Sciatic nerve (tissue), 2 donors: ENCODE results near the gene MEG3. TPM values are rescaled to one million over a fixed set of nuclear protein-coding genes. Genes with fewer than 3 reads are reported as not detected.
"Not testable (repeated sequence)": the region's sequence is repeated elsewhere in the genome, so short reads cannot be mapped to it uniquely, and the experiment has no call there.

Experiments
- ATAC-seq: fragments of 200-7000 bp; cut with Tn5 transposase; one replicate; pipeline ENCODE4 v1.9.1; 2020; ENCODE audit warnings: mild to moderate bottlenecking, moderate library complexity
- DNase-seq: peaks from one replicate; pipeline ENCODE4 v3.0.0-alpha.2; 2020; ENCODE audit warnings: low spot score
- intact Hi-C: fragments of 100-400 bp; cut with DNase I; formaldehyde crosslinking; loops from one replicate; pipeline ENCODE4 v1.14.2; 2022
- total RNA-seq: library from RNA; stranded (reverse); fragmentation: NEBNext Ultra II Directional; extraction: Animal tissue kit (Norgen Biotek cat#: 25700); gene quantifications from one replicate; pipeline ENCODE4 v1.2.1, GENCODE V29; 2021
- donor health status: DM: no; HTN: no; CAD: no.
- donor health status: DM: no; HTN: no; CAD: no.

Gene MEG3
- total RNA-seq, 1 donor from 2014 or later: 154 TPM

DNA sequence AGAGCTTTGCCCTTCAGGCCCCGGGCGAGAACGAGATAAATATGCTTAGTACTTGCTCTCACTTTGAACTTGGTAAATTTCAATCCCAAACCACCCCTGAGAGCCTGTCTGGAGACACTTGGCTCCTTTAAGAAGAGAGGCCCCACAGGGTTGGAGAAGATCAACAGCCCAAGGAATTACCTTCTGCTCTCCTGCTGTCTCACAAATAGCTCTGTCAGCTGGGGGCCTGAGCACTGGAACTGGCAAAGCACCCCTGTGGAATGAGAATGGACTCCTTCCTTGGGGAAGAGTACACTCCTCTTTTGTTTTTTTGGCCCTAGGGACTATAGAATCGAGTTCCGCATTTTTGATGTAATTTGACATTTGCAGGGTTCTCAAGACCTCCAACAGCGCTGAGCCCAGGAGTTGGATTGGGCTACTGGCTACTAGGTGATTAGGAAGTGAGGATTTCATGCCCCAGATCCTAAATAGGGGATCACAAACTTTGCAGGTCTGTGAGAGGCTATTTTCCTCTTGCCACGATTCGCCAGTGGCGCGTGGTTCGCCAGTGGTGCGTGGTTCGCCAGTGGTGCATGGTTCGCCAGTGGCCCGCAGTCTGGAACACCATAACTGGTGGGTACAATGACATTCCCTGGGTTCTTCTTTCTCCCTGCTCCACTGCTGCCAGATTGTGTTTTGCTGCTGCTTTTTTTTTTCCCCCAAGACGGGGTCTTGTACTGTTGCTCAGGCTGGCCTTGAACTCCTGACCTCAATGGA lies 17.8 kb upstream of the MEG3 start:
- DNase-seq: no peak
- intact Hi-C loops: no loop called here
- no peak for ATAC-seq

DNA sequence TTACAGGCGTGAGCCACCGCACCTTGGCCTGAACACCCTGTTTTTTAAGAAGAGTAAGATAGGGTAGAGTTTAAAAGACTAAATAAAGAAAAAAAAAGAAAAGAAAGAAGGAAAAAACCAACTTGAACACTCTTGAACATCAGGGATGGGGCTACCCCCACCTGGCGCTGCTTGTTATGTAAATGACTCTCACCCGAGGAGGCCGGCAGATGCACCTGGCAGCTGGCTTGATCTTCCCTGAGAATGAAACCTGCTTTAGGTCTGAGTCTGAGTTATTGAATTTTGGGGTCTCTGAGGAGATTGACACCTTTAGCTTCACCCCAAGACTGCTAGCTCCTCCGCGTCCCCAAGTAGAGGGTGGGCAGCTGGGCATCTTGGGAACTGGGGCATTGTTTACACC lies 15.5 kb upstream of the MEG3 start:
- ATAC-seq (no peak), DNase-seq (no peak)
- intact Hi-C loops: no loop called here

DNA sequence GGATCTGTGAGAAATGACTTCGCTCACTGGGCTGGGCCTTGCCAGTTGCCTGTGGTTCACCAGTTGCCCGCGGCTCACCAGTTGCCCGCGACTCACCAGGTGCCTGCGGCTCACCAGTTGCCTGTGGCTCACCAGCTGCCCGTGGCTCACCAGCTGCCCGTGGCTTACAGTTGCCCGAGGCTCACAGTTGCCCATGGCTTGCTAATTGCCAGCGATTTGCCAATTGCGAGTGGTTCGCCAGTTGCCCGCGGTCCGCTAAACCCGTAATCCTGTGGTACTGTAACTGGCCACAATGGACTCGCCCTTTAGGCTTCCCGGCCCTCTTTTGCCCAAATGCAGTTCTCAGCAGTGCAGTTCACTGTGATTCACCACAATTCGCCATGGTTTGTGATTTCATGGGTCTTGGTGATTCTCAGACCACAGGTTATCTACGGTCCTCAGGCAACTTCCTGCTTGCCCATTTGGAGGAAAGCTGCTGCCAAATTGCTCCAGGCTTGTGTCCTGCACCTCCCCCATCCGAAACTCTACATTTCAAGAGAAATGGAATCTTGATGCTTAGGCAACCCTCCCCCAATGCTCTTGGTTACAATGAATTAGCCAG lies 15.0 kb upstream of the MEG3 start:
- ATAC-seq (no peak), DNase-seq (no peak)
- intact Hi-C loops: no loop called here

DNA sequence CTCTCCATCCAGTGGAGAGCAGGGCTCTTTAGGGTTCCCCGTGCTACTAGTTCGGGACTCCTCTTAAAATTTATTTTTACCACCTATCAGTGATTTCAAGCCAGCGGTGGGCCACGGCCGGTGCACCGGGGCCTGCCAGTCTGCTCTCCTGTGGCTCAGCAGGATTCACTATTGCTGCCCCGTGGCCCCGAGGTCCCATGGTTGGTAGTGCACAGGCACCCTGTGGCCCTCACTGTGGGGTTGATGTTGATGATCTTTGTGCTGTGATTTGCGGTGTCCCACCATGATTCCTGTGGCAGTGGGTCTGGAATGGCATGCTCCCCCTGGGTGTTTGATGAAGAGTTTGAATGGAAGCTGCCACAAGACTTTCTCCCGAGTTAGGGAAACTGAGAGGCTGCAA lies 12.6 kb upstream of the MEG3 start:
- ATAC-seq (no peak), DNase-seq (no peak)
- intact Hi-C loops: no loop called here

DNA sequence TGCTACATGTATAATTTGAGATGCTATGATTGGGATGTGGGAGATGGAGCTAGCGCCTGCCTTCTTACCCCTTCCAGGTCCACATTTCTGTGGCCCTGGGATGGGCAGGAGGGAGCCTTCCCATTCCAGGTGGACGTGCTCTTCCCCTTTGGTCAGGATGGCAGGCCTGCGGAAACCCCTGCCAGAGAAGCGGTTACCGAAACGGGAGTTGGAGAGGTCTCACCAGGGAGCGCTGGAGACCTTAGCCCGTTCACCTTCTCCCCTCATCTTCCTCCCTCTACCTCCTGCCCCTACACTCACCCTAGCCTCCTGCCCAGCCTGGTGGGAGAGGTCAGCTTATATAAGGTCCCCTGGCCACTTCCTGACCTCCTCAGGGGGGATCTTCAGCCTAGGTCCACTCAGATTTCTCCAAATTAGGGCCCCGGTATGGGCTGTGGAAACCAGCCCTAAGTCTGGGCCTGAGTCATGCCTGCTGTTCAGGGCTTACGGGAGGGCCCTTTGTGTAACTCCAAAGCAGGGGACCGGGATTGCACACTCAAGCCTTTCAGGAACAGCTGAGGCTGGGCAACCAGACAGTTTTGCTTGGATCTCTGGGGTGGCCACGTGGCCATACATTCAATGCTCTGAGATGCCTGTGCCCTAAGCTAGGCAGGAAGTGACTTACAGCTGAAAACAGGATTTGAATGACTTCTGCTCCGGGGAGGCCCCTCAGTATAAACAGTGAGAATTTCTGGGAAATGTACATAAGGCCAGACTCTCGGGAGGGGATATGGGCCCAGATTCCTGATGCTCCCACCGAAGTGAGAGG lies 10.2 kb upstream of the MEG3 start:
- no peak for DNase-seq
- ATAC-seq: no peak
- intact Hi-C loops: no loop called here

DNA sequence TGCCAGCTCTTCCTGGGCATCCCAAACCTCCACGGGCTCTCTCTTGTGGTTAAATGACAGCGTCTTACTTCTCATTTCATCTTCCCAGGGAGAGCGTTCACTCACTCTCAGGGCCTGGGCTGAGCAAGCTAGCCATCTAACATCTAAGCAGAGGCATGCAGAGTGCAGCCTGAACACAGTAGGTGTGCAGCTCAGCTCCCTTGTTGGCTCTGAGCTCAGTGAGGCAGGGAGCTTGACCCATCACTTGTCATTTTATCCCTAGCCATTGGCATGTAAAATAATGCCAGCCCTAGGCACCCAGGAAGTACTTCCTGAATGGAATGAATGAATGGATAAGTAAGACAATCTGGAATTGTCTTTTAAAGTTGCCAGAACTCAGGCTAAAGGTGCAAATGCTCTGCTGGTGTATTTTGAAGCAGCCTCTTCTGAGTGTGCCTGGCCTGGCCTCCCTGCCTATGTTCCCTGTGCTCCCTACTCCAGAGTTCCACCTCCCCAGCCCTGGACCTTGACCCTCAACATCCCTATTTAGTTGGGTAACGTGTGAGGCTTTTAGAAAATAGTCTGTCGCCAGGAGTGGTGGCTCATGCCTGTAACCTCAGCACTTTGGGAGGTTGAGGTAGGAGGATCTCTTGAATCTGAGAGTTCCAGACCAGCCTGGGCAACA lies 9.5 kb upstream of the MEG3 start:
- DNase-seq (no peak), ATAC-seq (no peak)
- intact Hi-C loops: no loop called here

- DNase-seq (no peak), ATAC-seq (no peak)
- intact Hi-C loops: no loop called here
These were observed 8.7 kb upstream of the MEG3 start for GRCh38 chr14:100816950-100817901.

DNA sequence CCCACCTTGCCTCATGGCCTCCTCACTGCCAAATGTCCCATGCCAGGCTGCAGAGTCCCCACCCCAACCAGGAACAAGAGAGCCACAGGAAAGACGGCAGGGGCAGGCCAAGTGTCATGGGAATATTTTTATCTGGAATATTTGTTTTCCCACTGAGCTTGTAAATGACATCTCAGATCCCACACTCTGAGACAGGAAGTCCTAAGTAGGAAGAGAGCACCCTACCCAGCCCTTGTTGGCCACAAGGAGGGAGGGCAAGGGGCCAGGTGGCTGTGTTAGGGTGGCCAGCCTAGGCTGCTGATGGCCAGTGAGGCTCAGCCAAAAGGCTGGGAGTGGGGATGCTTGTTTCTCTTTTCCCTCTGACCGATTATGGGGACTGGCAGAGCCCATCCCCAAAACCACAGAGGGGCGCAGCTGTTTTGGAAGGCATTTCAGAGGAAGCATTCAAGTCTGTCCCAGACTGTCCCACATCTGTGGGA lies 7.7 kb upstream of the MEG3 start:
- ATAC-seq (no peak), DNase-seq (no peak)
- intact Hi-C loops: no loop called here

GRCh38 chr14:100818923-100819322 lies 7.0 kb upstream of the MEG3 start:
- DNase-seq, intact Hi-C loops, ATAC-seq: not testable (repeated sequence)

- ATAC-seq: no peak
- DNase-seq: no peak
- intact Hi-C loops: no loop called here
These were observed 6.5 kb upstream of the MEG3 start for GRCh38 chr14:100819453-100819828.

GRCh38 chr14:100819829-100820475 lies 6.0 kb upstream of the MEG3 start:
- ATAC-seq (no peak), DNase-seq (no peak)
- intact Hi-C loops: no loop called here

DNA sequence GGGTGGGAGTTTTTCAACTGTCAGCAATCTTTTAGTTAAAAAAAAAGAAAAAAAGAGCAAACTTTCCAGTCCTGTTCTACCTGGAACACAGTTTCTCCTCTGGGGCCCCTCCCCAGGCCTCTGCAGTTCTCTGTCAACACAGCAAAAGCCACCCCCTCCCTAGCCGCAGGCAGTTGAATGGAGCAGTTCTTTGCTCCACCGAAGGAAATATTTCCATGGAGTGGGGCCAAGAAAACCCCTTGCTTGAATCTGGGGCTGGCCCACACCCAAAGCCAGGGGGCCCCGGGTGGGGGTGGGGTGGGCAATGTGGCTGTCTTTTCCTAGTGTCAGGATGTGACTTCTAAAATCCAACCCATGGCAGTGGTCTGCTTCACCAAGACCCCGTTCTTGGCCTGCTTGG lies 5.0 kb upstream of the MEG3 start:
- ATAC-seq: no peak
- DNase-seq: no peak
- intact Hi-C loops: no loop called here

DNA sequence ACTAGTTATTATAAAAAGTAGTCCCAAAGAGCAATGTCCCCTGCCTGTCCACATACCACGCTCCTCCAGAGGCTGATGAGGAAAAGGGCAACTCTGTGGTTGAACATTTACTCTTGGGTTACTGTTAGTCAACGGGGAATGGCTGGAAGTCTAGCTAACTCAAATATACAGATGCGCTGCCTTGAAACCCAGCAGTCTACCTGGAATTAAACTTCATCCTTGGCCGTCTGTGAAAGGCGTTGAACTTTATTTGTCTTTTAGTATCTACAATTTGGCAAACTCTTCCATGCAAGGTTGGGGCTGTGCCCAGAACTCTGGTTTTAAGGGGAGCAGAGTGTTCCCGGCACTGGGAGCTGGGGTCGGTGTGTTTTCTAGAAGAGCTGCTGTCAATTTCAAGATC lies 3.9 kb upstream of the MEG3 start:
- intact Hi-C loops: no loop called here
- DNase-seq (no peak), ATAC-seq (no peak)

DNA sequence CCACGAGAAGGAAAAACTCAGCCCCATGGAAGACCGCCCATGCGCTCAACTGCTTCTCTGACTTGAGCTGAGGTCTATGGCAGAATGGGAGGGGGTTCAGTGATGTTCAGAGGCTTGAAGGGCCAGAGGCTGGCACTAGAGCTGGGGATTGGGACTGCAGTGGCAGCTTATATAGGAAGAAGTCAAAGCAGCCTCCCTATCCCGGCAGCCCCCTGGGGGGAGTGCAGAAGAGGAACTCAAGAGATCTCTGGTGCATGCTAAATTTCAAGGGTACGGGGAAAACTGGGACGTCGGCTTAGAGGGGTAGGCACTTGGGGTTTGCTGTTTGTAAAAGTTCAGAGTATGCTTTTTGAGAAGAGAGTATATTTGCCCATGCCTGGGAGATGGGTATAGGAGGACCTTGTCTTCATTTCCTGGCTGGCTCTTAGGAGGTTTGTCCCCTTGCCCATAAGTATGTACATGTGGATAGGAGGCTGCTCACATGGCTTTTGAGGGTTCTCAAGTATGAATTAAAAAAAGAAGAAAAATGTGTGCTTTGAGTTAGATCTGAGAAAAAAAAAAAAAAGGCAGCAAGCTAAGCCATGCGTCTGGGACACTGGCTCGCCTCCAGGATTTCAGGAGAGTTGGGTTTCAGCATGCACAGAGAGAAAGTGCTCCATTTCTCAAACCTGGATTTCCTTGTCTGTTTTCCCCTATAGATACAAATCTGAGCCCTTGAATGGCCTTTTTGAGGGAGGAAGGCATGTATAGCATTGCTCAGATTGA lies 3.2 kb upstream of the MEG3 start:
- intact Hi-C loops: no loop called here
- DNase-seq (no peak), ATAC-seq (no peak)

GRCh38 chr14:100823413-100824080 lies 2.4 kb upstream of the MEG3 start:
- ATAC-seq (no peak), DNase-seq (no peak)
- intact Hi-C loops: no loop called here

- intact Hi-C loops: no loop called here
- ATAC-seq (peak; percentile 64), DNase-seq (no peak)
These were observed 1.8 kb upstream of the MEG3 start for GRCh38 chr14:100824091-100824551.
